GM21825 (cell line): Measurements from ENCODE around the gene GRAMD1A.
"Not testable (repeated sequence)": the region's sequence is repeated elsewhere in the genome, so short reads cannot be mapped to it uniquely, and the experiment has no call there.

ENCODE experiments used
- ATAC-seq: cut with Tn5 transposase; IDR thresholded peaks from one replicate; pipeline ENCODE4 v1.9.1; 2021; ENCODE audit warnings: mild to moderate bottlenecking, moderate library complexity; ENCODE audit not compliant: unreplicated experiment

The GRAMD1A gene

GRCh38 chr19:35034588-35035382 lies 34.7 kb downstream of the GRAMD1A start:
- ATAC-seq: no peak

- ATAC-seq: no peak
Measured at GRCh38 chr19:35037716-35038622, 37.8 kb downstream of the GRAMD1A start.

DNA sequence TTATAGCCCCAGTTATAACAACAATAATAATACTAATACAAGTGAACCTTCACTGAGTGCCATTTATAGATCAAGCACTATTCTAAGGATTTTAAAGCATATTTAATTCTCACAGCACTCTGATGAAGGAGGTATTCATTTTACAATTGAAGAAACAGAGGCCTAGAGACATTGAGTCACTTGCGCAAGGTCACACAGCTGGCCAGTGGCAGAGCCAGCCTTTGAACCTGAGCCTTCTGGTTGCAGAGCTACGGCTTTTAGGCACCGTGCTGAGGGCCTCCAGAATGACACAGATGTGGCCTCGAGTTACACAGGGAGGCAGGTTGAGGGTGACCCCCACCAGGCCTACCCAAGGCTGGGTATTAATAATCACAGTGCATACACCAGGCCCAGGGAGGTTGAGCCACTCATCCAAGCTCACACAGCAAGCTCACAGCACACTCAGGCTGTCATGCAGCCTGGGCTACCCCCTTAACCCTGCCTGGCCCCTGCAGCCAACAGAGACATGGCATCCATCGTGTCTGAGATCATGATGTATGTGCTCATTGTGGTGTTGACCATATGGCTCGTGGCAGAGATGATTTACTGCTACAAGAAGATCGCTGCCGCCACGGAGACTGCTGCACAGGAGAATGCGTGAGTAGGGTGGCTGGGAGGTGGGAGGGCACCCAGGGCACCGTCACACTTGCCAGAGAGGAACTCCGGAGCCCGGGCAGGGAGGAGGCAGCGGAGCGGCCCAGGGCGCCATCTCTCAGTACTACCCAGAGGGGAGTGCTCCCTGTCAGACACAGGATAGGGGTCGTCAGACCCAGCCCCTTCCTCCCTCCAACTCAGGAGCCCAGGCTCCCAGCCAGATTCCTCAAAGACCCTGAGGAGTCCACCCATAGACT lies 38.7 kb downstream of the GRAMD1A start:
- no peak for ATAC-seq

DNA sequence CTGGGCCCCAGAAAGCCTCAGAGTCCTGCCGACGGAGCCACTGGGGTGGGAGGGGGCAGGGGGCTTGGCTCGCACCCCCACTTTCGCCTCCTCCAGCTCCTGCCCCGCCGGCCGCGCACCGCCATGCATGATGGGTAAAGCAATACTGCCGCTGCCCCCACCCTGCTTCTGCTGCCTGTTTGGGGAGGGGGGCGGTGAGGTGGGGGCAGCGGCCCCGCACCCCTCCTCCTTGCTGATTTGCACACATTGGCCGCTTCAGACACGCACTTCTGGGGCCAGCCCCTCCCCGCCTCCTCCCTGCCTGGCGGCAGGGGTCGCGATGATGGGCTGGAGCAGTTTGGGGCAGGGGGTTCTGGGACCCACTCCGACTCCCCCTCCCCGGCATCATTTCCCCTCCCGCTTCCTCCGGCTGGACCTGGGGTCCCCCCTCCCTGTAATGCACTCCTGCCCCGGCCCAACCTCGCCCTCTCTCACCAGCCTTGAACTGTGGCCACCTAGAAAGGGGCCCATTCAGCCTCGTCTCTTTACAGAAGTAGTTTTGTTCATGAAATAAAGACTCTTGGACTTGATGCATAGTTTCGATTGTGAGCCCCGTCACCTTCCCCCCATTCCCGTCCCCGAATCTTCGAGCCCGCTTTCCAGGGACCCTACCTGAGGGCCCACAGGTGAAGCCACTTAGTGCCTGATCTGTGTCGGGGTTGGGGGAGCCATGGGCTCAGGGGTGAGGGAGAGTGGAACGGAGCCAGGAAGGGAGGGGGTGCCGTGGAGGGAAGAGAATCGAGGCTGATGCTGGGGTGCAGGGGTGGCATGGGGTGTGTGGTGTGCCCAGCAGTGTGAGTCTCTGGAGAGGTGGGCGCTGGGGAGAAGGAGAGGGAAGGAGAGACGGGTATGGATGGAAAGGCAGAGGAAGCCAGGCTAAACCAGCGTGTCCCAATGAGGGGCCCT lies 40.0 kb downstream of the GRAMD1A start:
- ATAC-seq: no peak

- no peak for ATAC-seq
Measured at GRCh38 chr19:35040826-35041547, 40.9 kb downstream of the GRAMD1A start.

GRCh38 chr19:35041548-35042055 lies 41.5 kb downstream of the GRAMD1A start, which contains the start of gene HPN:
HPN (plus strand) TSS chr19:35041721; CDS start chr19:35042507, 786 bp downstream.
- ATAC-seq: no peak

GRCh38 chr19:35042056-35042730 lies 42.1 kb downstream of the GRAMD1A start:
- no peak for ATAC-seq

DNA sequence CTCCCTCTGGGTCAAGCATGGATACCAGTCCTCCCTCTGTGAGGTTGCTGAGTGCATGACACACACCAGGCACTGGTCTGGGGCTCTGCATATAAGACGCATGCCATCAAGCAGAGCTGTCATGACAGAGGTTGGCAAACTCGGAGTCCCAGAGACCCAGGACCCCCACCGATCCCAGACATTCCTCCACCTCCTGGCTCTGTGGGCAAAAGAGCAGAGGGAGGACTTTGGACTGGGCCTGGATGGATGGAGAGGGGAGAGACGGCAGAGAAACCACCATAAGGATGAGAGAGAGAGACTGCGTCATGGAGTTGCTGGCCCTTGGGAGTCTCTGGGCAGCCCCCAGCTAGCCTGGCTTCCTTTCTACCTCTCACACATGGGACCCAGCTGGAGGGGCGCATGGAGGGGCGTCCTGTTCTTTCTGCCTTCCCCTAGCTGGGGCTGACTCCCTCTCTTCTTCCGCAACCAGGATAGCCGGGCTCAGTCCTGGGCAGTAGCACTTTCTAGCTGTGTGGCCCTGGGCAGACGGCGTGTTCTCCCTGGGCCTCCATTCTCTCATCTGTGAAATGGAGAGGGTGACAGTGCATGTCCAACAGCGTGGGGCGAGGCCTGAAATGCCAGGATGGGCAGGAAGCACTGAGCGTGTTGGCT lies 43.0 kb downstream of the GRAMD1A start:
- no peak for ATAC-seq

DNA sequence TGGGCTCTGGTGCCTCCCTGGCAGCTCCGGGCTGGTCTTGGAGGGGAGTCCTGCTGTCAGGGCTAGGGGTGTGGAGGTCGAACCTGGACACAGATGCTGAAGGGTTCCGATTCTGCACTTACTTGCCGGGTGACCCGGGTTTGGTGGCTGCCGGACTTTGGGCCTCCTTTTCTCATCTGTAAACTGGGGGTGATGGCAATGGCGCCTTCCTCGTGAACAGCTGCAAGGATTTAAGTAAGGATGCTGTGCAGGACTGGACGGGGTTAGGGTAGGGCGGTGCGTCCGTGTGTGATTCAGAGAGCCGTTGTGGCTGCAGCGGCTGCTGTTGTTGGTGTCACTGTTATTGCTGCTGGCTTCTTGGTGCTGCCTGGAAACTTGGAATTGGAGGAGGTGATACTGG lies 43.8 kb downstream of the GRAMD1A start:
- no peak for ATAC-seq

DNA sequence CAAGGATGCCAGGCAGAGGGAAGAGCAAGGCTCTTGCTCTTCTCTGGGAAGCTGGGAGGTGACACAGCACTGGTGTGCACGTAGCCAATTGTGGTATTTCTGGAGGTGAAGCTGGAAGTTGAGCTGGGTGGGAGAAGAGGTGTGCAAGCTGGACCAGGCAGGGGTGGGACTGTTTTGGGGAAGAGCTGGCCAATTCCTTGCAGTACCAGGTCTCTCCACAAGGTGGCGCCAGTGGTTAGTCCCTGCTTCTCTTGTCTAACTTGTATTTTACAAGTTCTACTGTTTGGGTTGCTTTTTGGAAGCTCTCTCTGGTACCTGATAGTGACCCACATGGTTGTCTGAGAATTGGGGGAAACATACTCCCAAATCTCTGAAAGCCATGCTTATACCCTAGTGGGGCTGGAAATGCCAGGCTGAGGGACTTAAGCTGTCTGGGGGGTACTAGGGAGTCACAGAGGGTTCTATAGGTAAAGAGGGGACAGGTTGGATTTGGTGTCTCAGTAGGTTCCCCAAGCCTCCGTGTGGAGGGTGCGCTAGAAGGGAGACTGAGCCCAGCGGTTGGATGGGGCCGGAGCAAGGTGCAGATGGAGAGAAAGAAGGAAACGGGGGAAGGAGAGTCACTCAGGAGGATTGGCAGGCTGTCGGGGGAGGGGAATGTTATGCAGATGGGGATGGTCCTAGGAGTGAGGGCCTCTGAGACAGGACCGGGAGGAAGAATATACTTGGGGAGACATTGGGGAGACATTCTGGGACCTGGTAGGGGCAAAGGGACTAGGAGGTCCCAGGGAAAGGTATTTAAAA lies 44.4 kb downstream of the GRAMD1A start:
- ATAC-seq: no peak

- no peak for ATAC-seq
Measured at GRCh38 chr19:35045667-35046300, 45.7 kb downstream of the GRAMD1A start.

- no peak for ATAC-seq
Measured at GRCh38 chr19:35046461-35046860, 46.3 kb downstream of the GRAMD1A start.

DNA sequence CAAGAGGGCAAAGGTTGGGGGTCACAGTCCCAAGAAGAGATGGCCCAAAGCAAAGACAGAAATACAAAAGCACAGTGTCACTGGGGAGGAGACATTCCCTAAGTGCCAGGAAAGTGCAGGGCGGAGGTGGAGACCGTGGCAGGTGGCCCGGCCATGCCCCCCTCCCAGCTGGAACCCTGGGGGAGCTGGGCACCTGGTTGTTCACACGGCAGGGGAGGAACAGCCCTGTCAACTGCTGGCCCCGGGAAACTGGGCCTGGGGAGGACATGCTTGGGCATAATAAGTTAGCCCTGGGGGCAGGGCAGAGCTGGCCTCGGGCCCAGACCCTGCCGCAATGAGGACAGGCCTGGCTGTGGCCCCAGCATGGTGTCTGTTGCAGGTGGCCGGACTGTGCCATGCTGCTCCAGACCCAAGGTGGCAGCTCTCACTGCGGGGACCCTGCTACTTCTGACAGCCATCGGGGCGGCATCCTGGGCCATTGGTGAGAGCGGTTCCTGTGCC lies 48.8 kb downstream of the GRAMD1A start:
- ATAC-seq: no peak

DNA sequence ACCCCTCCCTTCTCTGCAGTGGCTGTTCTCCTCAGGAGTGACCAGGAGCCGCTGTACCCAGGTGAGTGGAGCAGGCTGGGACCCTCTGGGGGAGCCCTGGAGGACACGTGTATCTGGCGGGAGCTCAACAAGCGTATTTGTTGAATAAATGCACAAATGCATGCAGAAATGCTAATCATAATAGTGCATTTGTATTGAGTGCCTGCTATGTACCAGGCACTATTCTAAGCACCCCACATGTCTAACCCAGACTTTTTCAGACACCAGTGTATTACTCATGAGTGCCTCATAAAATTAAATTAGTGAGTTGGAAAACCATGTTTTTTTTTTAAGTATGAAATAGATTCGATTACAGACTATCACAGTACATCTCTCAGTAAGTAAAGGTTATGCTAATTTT lies 49.3 kb downstream of the GRAMD1A start:
- no peak for ATAC-seq

- ATAC-seq: not testable (repeated sequence)
Measured at GRCh38 chr19:35050662-35051061, 50.5 kb downstream of the GRAMD1A start.

- not testable (repeated sequence) for ATAC-seq
Measured at GRCh38 chr19:35051268-35051667, 51.1 kb downstream of the GRAMD1A start.
